OCI-LY1 (cell line): ENCODE measurements around the gene CUEDC1.

ENCODE experiments used
- CTCF ChIP-seq: fragments of 200-600 bp; sonication (generic), shearing (Covaris generic); IDR thresholded peaks from 2 replicates; pipeline ENCODE4 v1.5.1; 2017; ENCODE audit warnings: mild to moderate bottlenecking, antibody characterized with exemption, low read length, moderate library complexity, mixed read lengths
- EZH2 ChIP-seq: fragments of 200-600 bp; sonication (generic), shearing (Covaris generic); IDR thresholded peaks from 2 replicates; pipeline ENCODE4 v1.8.0; 2017; ENCODE audit warnings: borderline replicate concordance, mixed run types, mild to moderate bottlenecking, antibody characterized with exemption, low read length, moderate library complexity, mixed read lengths

- TF ChIP-seq CTCF (no peak), EZH2 (no peak)
These were observed 23.6 kb downstream of the CUEDC1 start for GRCh38 chr17:57931488-57932137.
